Fibroblast of lung (primary cell): Measurements from ENCODE around the gene AXIN2. TPM values are rescaled to one million over a fixed set of nuclear protein-coding genes. Genes with fewer than 3 reads are reported as not detected.

Experiments
- DNase-seq, 2 donors: peaks; one replicate each; pipeline versions ENCODE4 v3.0.0 to v3.0.0-alpha.2; 2010; ENCODE audit warnings: low read depth in 2 of 2
- H2AFZ ChIP-seq: 2 replicates; pipeline ENCODE4 v1.5.1; 2012; ENCODE audit warnings: low read length, control low read depth, inconsistent platforms
- H3K27ac ChIP-seq: 2 replicates; pipeline ENCODE4 v1.5.1; 2011; ENCODE audit warnings: low read length, control low read depth; ENCODE audit not compliant: insufficient read depth
- H3K27me3 ChIP-seq: 2 replicates; pipeline ENCODE4 v1.5.1; 2011; ENCODE audit warnings: mild to moderate bottlenecking, low read length; ENCODE audit not compliant: control insufficient read depth, insufficient read depth
- H3K36me3 ChIP-seq: 2 replicates; pipeline ENCODE4 v1.5.1; 2011; ENCODE audit warnings: low read length; ENCODE audit not compliant: control insufficient read depth, insufficient read depth
- H3K4me1 ChIP-seq: 2 replicates; pipeline ENCODE4 v1.5.1; 2011; ENCODE audit warnings: low read length; ENCODE audit not compliant: control insufficient read depth, insufficient read depth; ENCODE audit errors: extremely low read depth
- H3K4me2 ChIP-seq: 2 replicates; pipeline ENCODE4 v1.5.1; 2011; ENCODE audit warnings: low read length, control low read depth; ENCODE audit not compliant: insufficient read depth; ENCODE audit errors: extremely low read depth
- H3K4me3 ChIP-seq, 4 experiments: fragments of 200-600 bp in 1 of 4; sonication (generic) in 1 of 4; replicated peaks in 1 of 4; 2 replicates each; pipeline ENCODE4 v1.5.1; 2011 to 2016; ENCODE audit warnings: low read length in 4 of 4, low read depth in 3 of 4, mild to moderate bottlenecking in 3 of 4, control low read depth in 2 of 4, inconsistent platforms in 1 of 4, mixed read lengths in 1 of 4; ENCODE audit not compliant: insufficient read depth in 1 of 4; ENCODE audit errors: control extremely low read depth in 1 of 4
- H3K79me2 ChIP-seq: 2 replicates; pipeline ENCODE4 v1.5.1; 2012; ENCODE audit warnings: mild to moderate bottlenecking, low read length, inconsistent platforms; ENCODE audit not compliant: control insufficient read depth, insufficient read depth
- H3K9ac ChIP-seq: 2 replicates; pipeline ENCODE4 v1.5.1; 2011; ENCODE audit warnings: mild to moderate bottlenecking, low read length, control low read depth; ENCODE audit not compliant: insufficient read depth
- H3K9me3 ChIP-seq: 2 replicates; pipeline ENCODE4 v1.5.1; 2012; ENCODE audit warnings: low read depth, low read length; ENCODE audit not compliant: control insufficient read depth, insufficient read depth
- H4K20me1 ChIP-seq: 2 replicates; pipeline ENCODE4 v1.5.1; 2011; ENCODE audit warnings: low read length; ENCODE audit not compliant: control insufficient read depth, insufficient read depth; ENCODE audit errors: extremely low read depth
- EZH2 ChIP-seq: IDR thresholded peaks from 2 replicates; pipeline ENCODE4 v1.5.1; 2012; ENCODE audit warnings: low read length, control low read depth, mild to moderate bottlenecking; ENCODE audit errors: missing control alignments
- polyA plus RNA-seq, 2 donors: library from polyadenylated mRNA; depleted of rRNA in 1 of 2; stranded (reverse) in 1 of 2; unstranded in 1 of 2; fragments of >200 nt; gene quantifications; 2 replicates each; pipeline ENCODE4 v1.2.1, GENCODE V29; 2011 to 2012; ENCODE audit warnings: missing spikeins in 1 of 2
- total RNA-seq: library from RNA; depleted of rRNA; stranded (reverse); fragments of >200 nt; gene quantifications from 2 replicates; pipeline ENCODE4 v1.2.1, GENCODE V29; 2014
- TF ChIP-seq, protein P1 (sequence below), 2 donors: IDR thresholded peaks in 1 of 2; conservative IDR thresholded peaks in 1 of 2; 1 replicate in 1 of 2; 2 replicates in 1 of 2; pipeline ENCODE4 v1.5.1; 2011 to 2012; ENCODE audit warnings: low read length in 2 of 2, control low read depth in 1 of 2, inconsistent platforms in 1 of 2, low read depth in 1 of 2, mild to moderate bottlenecking in 1 of 2

Gene AXIN2
- total and polyA plus RNA-seq, 2 donors (not counting 1 experiment from before 2014, with no cell fraction given), result 1.8 to 2.0 TPM

DNA sequence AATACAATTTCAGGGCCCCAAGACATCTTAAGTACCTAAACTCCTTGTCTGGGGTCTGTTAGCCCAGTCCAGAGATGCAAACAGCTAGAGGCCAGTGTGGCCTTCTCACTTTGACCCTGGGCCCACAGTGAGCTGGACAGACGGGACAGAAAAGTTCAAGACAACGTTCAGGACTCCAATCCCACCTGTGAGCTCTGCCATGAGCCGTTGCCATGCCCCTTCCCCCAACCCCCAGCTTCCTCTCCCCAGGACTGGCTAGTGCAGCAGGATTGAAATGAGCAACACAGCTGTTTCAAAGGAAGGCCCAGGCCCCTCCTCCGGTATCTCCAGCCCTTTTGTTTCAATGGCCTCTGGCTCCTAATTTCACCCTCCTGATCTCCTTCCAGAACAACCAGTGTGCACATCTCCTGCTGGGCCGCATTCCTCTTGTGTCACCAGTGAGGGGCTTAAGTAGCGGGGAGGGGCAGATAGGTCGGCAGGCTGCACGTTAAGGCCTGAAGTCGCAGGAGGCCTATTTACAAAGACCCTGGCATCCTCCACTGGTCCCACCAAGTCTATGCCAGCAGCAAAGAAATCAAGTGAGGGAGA lies 11.3 kb downstream of the AXIN2 start:
- H3K27ac ChIP-seq, result no peak overlapping the region
- H3K9ac ChIP-seq, result no peak overlapping the region
- no peaks in the 10 kb centered on the region for H3K79me2 ChIP-seq
- TF ChIP-seq, protein P1, sequence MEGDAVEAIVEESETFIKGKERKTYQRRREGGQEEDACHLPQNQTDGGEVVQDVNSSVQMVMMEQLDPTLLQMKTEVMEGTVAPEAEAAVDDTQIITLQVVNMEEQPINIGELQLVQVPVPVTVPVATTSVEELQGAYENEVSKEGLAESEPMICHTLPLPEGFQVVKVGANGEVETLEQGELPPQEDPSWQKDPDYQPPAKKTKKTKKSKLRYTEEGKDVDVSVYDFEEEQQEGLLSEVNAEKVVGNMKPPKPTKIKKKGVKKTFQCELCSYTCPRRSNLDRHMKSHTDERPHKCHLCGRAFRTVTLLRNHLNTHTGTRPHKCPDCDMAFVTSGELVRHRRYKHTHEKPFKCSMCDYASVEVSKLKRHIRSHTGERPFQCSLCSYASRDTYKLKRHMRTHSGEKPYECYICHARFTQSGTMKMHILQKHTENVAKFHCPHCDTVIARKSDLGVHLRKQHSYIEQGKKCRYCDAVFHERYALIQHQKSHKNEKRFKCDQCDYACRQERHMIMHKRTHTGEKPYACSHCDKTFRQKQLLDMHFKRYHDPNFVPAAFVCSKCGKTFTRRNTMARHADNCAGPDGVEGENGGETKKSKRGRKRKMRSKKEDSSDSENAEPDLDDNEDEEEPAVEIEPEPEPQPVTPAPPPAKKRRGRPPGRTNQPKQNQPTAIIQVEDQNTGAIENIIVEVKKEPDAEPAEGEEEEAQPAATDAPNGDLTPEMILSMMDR (conservative IDR thresholded peaks at IDR 0.05 in 1 of 2, IDR thresholded peaks at IDR 0.05 in 1 of 2; ENCODE audit: low read depth in 1 of 2, low read length in 2 of 2), result no peak
- no peaks in the 10 kb centered on the region for H4K20me1 ChIP-seq
- no peak for DNase-seq
- H3K9me3 ChIP-seq, result no peaks in the 10 kb centered on the region
- no peak overlapping the region for H3K4me2 ChIP-seq
- H3K36me3 ChIP-seq, result no peaks in the 10 kb centered on the region
- H3K4me3 ChIP-seq, result no peak overlapping the region
- H2AFZ ChIP-seq, result no peak overlapping the region
- H3K27me3 ChIP-seq, result no peaks in the 10 kb centered on the region
- peaks cover 15% of the 10 kb centered on the region for H3K4me1 ChIP-seq

GRCh38 chr17:65548269-65548969 lies 13.0 kb downstream of the AXIN2 start:
- no peak overlapping the region for H3K9ac ChIP-seq
- DNase-seq, result no peak
- H2AFZ ChIP-seq, result no peak overlapping the region
- H3K4me2 ChIP-seq, result no peak overlapping the region
- no peaks in the 10 kb centered on the region for H4K20me1 ChIP-seq
- TF ChIP-seq, protein P1 (conservative IDR thresholded peaks at IDR 0.05 in 1 of 2, IDR thresholded peaks at IDR 0.05 in 1 of 2; ENCODE audit: low read depth in 1 of 2, low read length in 2 of 2), result no peak
- no peak for TF ChIP-seq EZH2
- H3K9me3 ChIP-seq, result no peaks in the 10 kb centered on the region
- H3K27ac ChIP-seq, result no peak overlapping the region
- peaks cover 8% of the 10 kb centered on the region for H3K4me1 ChIP-seq
- H3K27me3 ChIP-seq, result no peaks in the 10 kb centered on the region
- H3K79me2 ChIP-seq, result no peaks in the 10 kb centered on the region
- H3K4me3 ChIP-seq, result no peak overlapping the region
- H3K36me3 ChIP-seq, result no peaks in the 10 kb centered on the region

DNA sequence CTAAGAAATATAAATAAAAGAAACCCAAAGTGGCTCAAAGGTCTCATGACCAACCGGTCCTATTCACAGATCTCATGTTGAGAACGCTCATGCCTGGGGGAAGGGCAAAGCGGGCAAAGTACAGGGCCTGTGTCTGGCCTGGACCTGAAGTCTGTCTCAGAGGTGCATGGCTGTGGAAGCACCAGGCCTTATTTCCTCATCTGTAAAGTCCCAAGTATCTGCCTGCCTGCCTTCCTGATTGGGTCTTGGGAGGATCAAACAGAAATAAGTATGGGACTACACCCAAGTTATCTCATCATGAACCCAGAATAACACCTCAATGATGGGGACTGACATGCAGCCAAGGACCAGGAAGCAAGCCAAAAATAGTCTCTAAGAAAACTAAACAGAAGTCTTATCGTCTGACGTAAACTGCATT lies 14.2 kb downstream of the AXIN2 start:
- no peak for TF ChIP-seq EZH2
- TF ChIP-seq, protein P1 (conservative IDR thresholded peaks at IDR 0.05 in 1 of 2, IDR thresholded peaks at IDR 0.05 in 1 of 2; ENCODE audit: low read depth in 1 of 2, low read length in 2 of 2), result no peak
- no peaks in the 10 kb centered on the region for H3K79me2 ChIP-seq
- DNase-seq, result peak; percentile 52 to 81

More for the DNA sequence above, 14.2 kb downstream of the AXIN2 start:
- Histone ChIP-seq H3K9ac (no peak overlapping the region), H3K27ac (no peak overlapping the region), H3K9me3 (no peaks in the 10 kb centered on the region), H3K4me1 (peaks cover 3% of the 10 kb centered on the region), H4K20me1 (no peaks in the 10 kb centered on the region), H3K27me3 (no peaks in the 10 kb centered on the region), H3K4me2 (no peak overlapping the region), H3K4me3 (no peak overlapping the region), H2AFZ (no peak overlapping the region), H3K36me3 (no peaks in the 10 kb centered on the region)
